8988T (cell line): Measurements from ENCODE around the gene PCDHA8.
A peak's percentile ranks its signal among the peaks of the same experiment; 100 is the strongest.
"Not testable (repeated sequence)": the region's sequence is repeated elsewhere in the genome, so short reads cannot be mapped to it uniquely, and the experiment has no call there.

Experiments
- DNase-seq: peaks from one replicate; pipeline ENCODE4 v3.0.0; 2011

PCDHA8 gene

GRCh38 chr5:140840978-140841962, at the start of gene PCDHA8:
TSS of gene PCDHA8 (plus strand) at chr5:140841187. CDS start at chr5:140841322, 135 bp downstream.
- peak; percentile 62 for DNase-seq

GRCh38 chr5:140794595-140795258, 46.3 kb upstream of the PCDHA8 start, which contains the start of gene PCDHA2:
TSS of gene PCDHA2 (plus strand) at chr5:140794852.
- no peak for DNase-seq

GRCh38 chr5:140795259-140795641, 45.7 kb upstream of the PCDHA8 start:
- peak; percentile 36 for DNase-seq

GRCh38 chr5:140796072-140796717, 44.8 kb upstream of the PCDHA8 start:
- not testable (repeated sequence) for DNase-seq

- DNase-seq, result no peak
Measured at GRCh38 chr5:140796718-140797095, 44.3 kb upstream of the PCDHA8 start.

GRCh38 chr5:140800816-140801493, 40.0 kb upstream of the PCDHA8 start, which contains the start of gene PCDHA3:
TSS of gene PCDHA3 (plus strand) at chr5:140801057.
- no peak for DNase-seq

- no peak for DNase-seq
Measured at GRCh38 chr5:140801494-140801841, 39.5 kb upstream of the PCDHA8 start.

- DNase-seq, result not testable (repeated sequence)
Measured at GRCh38 chr5:140802381-140802780, 38.6 kb upstream of the PCDHA8 start.

GRCh38 chr5:140802781-140803271, 38.2 kb upstream of the PCDHA8 start:
- DNase-seq, result no peak

- DNase-seq, result no peak
Measured at GRCh38 chr5:140806834-140807775, 33.9 kb upstream of the PCDHA8 start, which contains the start of gene PCDHA4. TSS of gene PCDHA4 (plus strand) at chr5:140807068.

- not testable (repeated sequence) for DNase-seq
Measured at GRCh38 chr5:140808241-140808888, 32.6 kb upstream of the PCDHA8 start.

GRCh38 chr5:140808889-140809291, 32.1 kb upstream of the PCDHA8 start:
- DNase-seq, result no peak

GRCh38 chr5:140821375-140822280, 19.4 kb upstream of the PCDHA8 start, which contains the start of gene PCDHA5:
TSS of gene PCDHA5 (plus strand) at chr5:140821613.
- DNase-seq, result peak; percentile 46

GRCh38 chr5:140822281-140822629, 18.7 kb upstream of the PCDHA8 start:
- no peak for DNase-seq

- not testable (repeated sequence) for DNase-seq
Measured at GRCh38 chr5:140822969-140823368, 18.0 kb upstream of the PCDHA8 start.

- no peak for DNase-seq
Measured at GRCh38 chr5:140823475-140823874, 17.5 kb upstream of the PCDHA8 start.

GRCh38 chr5:140827704-140828361, 13.2 kb upstream of the PCDHA8 start, which contains the start of gene PCDHA6:
TSS of gene PCDHA6 (plus strand) at chr5:140827960. CDS start at chr5:140828092, 132 bp downstream.
- DNase-seq, result no peak

GRCh38 chr5:140828362-140828737, 12.6 kb upstream of the PCDHA8 start:
- DNase-seq, result no peak
